ENCODE results near the gene GIPC2.
"Not testable (repeated sequence)": the region's sequence is repeated elsewhere in the genome, so short reads cannot be mapped to it uniquely, and the experiment has no call there.

The GIPC2 gene

DNA sequence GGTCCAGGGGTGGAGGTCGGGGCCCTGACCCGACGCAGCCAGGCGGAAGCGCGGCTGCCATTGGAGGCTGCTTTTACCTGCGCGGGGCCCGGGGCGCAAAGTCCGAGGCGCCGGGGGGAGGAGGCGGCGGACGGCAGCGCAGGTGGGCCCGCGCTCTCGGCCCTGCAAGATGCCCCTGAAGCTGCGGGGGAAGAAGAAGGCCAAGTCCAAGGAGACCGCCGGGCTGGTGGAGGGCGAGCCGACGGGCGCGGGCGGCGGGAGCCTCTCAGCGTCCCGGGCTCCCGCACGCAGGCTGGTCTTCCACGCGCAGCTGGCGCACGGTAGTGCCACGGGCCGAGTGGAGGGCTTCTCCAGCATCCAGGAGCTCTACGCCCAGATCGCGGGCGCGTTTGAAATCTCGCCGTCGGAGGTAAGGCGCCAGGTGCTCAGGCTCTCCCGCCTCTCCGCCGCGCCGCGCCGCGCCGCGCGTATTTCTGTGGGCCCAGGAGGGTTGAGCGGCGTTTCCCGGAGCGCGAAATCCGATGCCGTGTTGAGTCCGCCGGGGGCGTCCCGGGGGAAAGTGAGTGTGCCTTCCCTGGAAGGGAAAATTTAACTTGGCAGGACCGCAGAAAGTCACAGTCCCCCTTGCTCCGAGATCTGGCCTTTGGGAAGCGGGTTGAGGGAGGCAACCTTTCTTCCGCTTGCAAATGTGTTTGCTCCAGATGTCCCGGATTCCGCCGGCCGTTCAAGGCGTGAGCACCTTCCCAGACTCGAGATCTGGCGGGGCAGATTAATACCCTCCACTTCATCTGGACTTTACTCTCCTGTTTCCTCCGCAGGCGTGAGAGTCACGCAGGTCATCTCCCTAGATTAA lies at the start of gene GIPC2:
Gene GIPC2, plus strand, starts transcription at position 41 of the 853 bp plus-strand sequence. Its CDS starts 129 bp downstream, at position 170.
- peaks cover 20% of the 10 kb centered on the region for H3K4me1 Mint-ChIP-seq (ENCODE audit: low read depth)
- H3K36me3 Mint-ChIP-seq (ENCODE audit: low read depth), result no peaks in the 10 kb centered on the region
- H3K27ac Mint-ChIP-seq, result no peak within 1 kb of the TSS
- peaks cover 48% of the 10 kb centered on the region for H3K27me3 Mint-ChIP-seq (ENCODE audit: low read depth)
- no peak for DNase-seq (ENCODE audit: low spot score)
- no peaks in the 10 kb centered on the region for H3K9me3 Mint-ChIP-seq
- H3K4me3 Mint-ChIP-seq, result peak within 1 kb of the TSS; percentile 78

DNA sequence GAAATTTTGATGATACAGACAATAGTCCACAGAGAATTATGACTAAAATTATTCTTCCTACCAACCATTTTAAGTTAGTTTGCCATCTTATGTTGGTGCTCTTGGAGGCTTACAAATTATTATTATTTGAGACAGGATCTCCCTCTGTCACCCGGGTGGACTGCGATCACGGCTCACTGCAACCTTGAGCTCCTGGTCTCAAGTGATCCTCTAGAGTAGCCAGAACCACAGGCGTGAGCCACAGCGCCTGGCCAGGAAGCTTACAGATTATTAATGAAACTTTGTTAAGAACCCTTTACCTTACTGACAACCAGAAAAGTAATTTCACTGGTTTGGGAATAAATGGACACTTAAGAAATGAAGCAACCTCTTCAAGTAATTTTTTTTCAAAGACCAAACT lies 49.0 kb upstream of the GIPC2 start:
- Mint-ChIP-seq H3K27me3 (ENCODE audit: low read depth) (no peaks in the 10 kb centered on the region), H3K36me3 (ENCODE audit: low read depth) (peaks cover 12% of the 10 kb centered on the region), H3K4me3 (no peak overlapping the region), H3K27ac (no peak overlapping the region), H3K9me3 (no peaks in the 10 kb centered on the region), H3K4me1 (ENCODE audit: low read depth) (peaks cover 4% of the 10 kb centered on the region)
- DNase-seq (ENCODE audit: low spot score), result no peak

DNA sequence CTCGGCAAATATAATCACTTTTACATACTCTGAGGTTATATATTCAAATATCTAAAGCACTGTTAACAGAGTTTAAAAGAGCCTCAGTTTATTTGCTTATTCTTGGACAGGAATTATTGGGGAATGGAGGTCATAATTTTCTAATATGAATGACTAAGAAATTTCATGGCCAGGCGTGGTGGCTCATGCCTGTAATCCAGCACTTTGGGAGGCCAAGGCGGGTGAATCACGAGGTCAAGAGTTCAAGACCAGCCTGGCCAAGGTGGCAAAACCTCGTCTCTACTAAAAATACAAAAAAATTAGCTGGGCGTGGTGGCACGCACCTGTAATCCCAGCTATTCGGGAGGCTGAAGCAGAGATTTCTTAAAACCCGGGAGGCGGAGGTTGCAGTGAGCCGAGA lies 45.2 kb upstream of the GIPC2 start:
- H3K27me3 Mint-ChIP-seq (ENCODE audit: low read depth); H3K36me3 Mint-ChIP-seq (ENCODE audit: low read depth); H3K27ac Mint-ChIP-seq; H3K9me3 Mint-ChIP-seq; DNase-seq (ENCODE audit: low spot score); H3K4me3 Mint-ChIP-seq: not testable (repeated sequence)
- H3K4me1 Mint-ChIP-seq (ENCODE audit: low read depth), result peaks cover 24% of the 10 kb centered on the region

DNA sequence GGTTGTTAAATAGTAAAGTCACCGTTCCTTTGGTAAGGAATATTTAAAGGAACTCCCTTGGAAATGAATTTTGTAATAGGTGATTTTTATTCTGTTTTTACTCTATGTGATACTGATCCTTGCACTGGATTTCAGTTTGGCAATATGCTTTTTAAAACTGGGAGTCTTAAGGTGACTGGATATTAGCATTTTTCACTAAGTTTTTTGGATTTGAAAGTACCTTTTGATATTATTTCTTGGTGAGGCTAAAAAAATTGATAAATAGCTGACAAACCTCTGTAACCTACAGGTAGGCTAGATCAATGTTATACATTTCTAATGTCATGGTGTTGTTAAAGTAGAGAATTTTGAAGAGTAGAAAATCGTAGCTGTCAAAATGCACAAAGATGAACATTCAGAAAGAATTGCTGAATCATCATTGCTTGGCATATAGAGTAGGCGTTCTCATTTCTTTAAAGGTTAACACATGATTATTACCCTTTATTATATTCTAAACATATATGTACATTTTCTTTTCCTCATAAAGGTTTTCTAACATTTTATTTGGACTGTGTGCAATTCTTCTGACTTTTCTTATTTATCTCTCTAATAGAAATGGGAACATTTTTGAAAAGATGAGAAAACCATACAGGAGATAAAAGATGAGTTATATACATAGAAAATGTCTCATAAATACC lies 42.6 kb upstream of the GIPC2 start:
- Mint-ChIP-seq H3K27ac (peak overlapping the region; percentile 62), H3K4me1 (ENCODE audit: low read depth) (peaks cover 35% of the 10 kb centered on the region), H3K4me3 (peak overlapping the region; percentile 36), H3K9me3 (no peaks in the 10 kb centered on the region), H3K27me3 (ENCODE audit: low read depth) (peaks cover 3% of the 10 kb centered on the region), H3K36me3 (ENCODE audit: low read depth) (no peaks in the 10 kb centered on the region)
- no peak for DNase-seq (ENCODE audit: low spot score)

- Mint-ChIP-seq H3K27me3 (ENCODE audit: low read depth) (peaks cover 3% of the 10 kb centered on the region), H3K36me3 (ENCODE audit: low read depth) (no peaks in the 10 kb centered on the region), H3K9me3 (no peaks in the 10 kb centered on the region), H3K4me1 (ENCODE audit: low read depth) (peaks cover 38% of the 10 kb centered on the region), H3K4me3 (peak overlapping the region; percentile 92), H3K27ac (peak overlapping the region; percentile 99)
- peak; percentile 50 for DNase-seq (ENCODE audit: low spot score)
Observed at GRCh38 chr1:78003882-78004718, 41.7 kb upstream of the GIPC2 start.

- Mint-ChIP-seq H3K36me3 (ENCODE audit: low read depth) (peaks cover 1% of the 10 kb centered on the region), H3K9me3 (no peaks in the 10 kb centered on the region), H3K27ac (peak within 1 kb of the TSS; percentile 99), H3K27me3 (ENCODE audit: low read depth) (peaks cover 3% of the 10 kb centered on the region), H3K4me1 (ENCODE audit: low read depth) (peaks cover 38% of the 10 kb centered on the region), H3K4me3 (peak within 1 kb of the TSS; percentile 92)
- peak; percentile 74 for DNase-seq (ENCODE audit: low spot score)
Observed at GRCh38 chr1:78004719-78005447, 40.9 kb upstream of the GIPC2 start, which contains the start of gene DNAJB4. Gene DNAJB4, plus strand, starts transcription at chr1:78004939. Its CDS starts 172 bp downstream, at chr1:78005111.

DNA sequence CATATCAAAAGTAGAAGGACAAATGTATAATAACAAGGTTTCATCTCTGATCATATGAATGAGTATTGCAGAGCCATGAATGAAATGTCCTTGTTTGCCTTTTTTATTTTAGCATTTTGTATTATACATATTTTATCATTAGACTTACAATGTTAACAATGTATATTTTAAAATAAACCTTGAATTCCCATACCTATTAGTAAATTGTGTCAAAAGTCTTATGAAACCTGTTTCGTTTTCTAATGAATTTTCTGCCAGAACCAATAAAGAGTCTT lies 40.4 kb upstream of the GIPC2 start:
- no peak for DNase-seq (ENCODE audit: low spot score)
- Mint-ChIP-seq H3K9me3 (no peaks in the 10 kb centered on the region), H3K4me1 (ENCODE audit: low read depth) (peaks cover 40% of the 10 kb centered on the region), H3K27ac (peak overlapping the region; percentile 99), H3K36me3 (ENCODE audit: low read depth) (peaks cover 2% of the 10 kb centered on the region), H3K27me3 (ENCODE audit: low read depth) (peaks cover 3% of the 10 kb centered on the region), H3K4me3 (peak overlapping the region; percentile 92)

- H3K36me3 Mint-ChIP-seq (ENCODE audit: low read depth), result peaks cover 2% of the 10 kb centered on the region
- H3K4me1 Mint-ChIP-seq (ENCODE audit: low read depth), result peaks cover 42% of the 10 kb centered on the region
- peaks cover 3% of the 10 kb centered on the region for H3K27me3 Mint-ChIP-seq (ENCODE audit: low read depth)
- peak overlapping the region; percentile 92 for H3K4me3 Mint-ChIP-seq
- no peak for DNase-seq (ENCODE audit: low spot score)
- peak overlapping the region; percentile 99 for H3K27ac Mint-ChIP-seq
- H3K9me3 Mint-ChIP-seq, result no peaks in the 10 kb centered on the region
Observed at GRCh38 chr1:78005755-78006154, 40.0 kb upstream of the GIPC2 start.

DNA sequence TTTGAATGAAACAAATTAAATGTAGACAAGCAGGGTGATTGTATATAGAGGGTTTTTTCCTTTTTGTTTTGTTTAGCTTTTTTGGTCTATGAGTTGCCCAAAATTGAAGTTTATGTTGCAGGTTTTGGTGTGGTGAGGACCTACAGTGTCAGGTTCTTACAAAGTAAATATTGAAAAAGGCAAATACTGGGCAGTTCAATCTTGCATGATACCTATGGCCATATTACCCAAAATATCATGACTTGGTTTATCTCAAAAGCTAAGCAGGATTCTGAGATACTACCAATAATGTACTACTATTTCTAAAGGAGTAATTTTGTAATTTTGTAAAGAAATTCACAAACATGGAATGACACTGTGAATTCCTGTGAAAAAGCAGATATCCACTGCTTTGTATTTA lies 39.2 kb upstream of the GIPC2 start:
- Mint-ChIP-seq H3K4me1 (ENCODE audit: low read depth) (peaks cover 42% of the 10 kb centered on the region), H3K27ac (no peak overlapping the region), H3K9me3 (no peaks in the 10 kb centered on the region), H3K4me3 (peak overlapping the region; percentile 92), H3K36me3 (ENCODE audit: low read depth) (peaks cover 2% of the 10 kb centered on the region), H3K27me3 (ENCODE audit: low read depth) (peaks cover 3% of the 10 kb centered on the region)
- no peak for DNase-seq (ENCODE audit: low spot score)

DNA sequence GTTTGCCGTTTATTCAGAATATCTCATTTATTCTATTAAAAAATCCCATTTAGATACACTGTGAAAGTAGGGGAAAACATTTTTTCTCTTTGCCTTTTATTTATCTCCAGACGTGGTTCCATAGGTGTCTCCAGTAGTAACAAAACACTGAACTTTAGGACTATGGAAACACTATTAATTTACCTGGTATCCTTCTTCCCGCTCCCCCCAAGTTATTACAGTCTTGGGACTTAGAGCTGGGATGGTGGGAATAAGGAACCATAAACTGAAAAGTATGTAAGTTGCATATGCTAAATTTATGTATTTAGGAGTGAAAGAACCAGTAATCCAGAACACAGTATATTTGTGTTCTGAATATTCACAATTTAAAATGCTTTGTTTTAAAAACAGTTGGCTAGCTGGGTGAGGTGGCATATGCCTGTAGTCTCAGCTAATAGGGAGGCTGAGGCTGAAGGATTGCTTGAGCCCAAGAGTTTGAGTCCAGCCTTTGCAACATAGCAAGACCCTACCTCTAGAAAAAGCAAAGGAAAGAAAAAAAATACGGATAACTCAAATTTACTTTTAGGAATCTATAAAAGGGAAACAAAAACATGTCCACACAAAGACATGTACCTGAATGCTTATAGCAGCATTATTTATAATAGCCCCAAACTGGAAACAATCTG lies 38.0 kb upstream of the GIPC2 start:
- no peak overlapping the region for H3K27ac Mint-ChIP-seq
- peaks cover 3% of the 10 kb centered on the region for H3K27me3 Mint-ChIP-seq (ENCODE audit: low read depth)
- peaks cover 38% of the 10 kb centered on the region for H3K4me1 Mint-ChIP-seq (ENCODE audit: low read depth)
- no peak for DNase-seq (ENCODE audit: low spot score)
- H3K9me3 Mint-ChIP-seq, result no peaks in the 10 kb centered on the region
- H3K4me3 Mint-ChIP-seq, result peak overlapping the region; percentile 24
- peaks cover 2% of the 10 kb centered on the region for H3K36me3 Mint-ChIP-seq (ENCODE audit: low read depth)

DNA sequence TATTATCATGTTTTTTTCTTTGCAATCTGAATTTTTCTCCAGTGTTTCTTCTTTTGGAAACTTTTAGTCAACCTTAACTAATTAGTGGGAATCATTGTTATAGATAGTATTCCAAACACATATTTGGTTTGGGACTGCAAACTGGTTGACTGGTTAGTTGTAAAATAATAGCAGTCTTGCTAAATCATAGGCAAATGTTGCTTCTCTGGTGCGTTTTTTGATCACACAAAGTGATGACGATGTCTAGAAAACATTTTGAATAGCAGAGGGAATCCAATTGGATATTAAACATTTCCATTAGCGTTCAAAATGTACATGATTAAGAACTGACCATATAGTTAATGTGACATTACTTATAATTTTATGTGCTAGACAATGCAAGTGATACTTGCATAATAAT lies 36.5 kb upstream of the GIPC2 start:
- no peaks in the 10 kb centered on the region for H3K9me3 Mint-ChIP-seq
- no peak overlapping the region for H3K27ac Mint-ChIP-seq
- H3K4me1 Mint-ChIP-seq (ENCODE audit: low read depth), result peaks cover 27% of the 10 kb centered on the region
- H3K4me3 Mint-ChIP-seq, result no peak overlapping the region
- H3K36me3 Mint-ChIP-seq (ENCODE audit: low read depth), result peaks cover 8% of the 10 kb centered on the region
- H3K27me3 Mint-ChIP-seq (ENCODE audit: low read depth), result peaks cover 3% of the 10 kb centered on the region
- DNase-seq (ENCODE audit: low spot score), result no peak

- no peak for DNase-seq (ENCODE audit: low spot score)
- Mint-ChIP-seq H3K36me3 (ENCODE audit: low read depth) (peaks cover 8% of the 10 kb centered on the region), H3K4me3 (no peak overlapping the region), H3K27me3 (ENCODE audit: low read depth) (no peaks in the 10 kb centered on the region), H3K4me1 (ENCODE audit: low read depth) (peaks cover 23% of the 10 kb centered on the region), H3K27ac (no peak overlapping the region), H3K9me3 (no peaks in the 10 kb centered on the region)
Observed at GRCh38 chr1:78009836-78010235, 35.9 kb upstream of the GIPC2 start.

DNA sequence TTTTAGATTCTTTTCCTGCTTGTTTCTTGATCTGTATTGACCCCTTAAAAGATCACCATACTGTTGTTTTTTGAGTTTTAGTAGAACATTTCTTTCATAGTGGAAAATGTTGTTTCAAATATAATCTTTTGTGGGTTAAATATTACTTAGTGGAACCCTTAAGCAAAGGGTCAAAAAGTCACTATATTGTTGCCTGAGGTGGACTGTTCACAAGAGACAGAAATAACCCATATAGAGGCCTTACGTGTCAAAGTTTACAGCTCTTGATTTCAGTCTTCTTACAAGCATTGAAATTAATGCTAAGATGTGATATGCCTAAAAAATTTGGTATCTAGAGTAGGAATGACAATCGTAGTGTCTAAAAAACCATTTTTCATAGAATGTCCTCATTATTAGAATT lies 34.7 kb upstream of the GIPC2 start:
- no peaks in the 10 kb centered on the region for H3K27me3 Mint-ChIP-seq (ENCODE audit: low read depth)
- H3K9me3 Mint-ChIP-seq, result no peaks in the 10 kb centered on the region
- H3K4me1 Mint-ChIP-seq (ENCODE audit: low read depth), result peaks cover 20% of the 10 kb centered on the region
- H3K27ac Mint-ChIP-seq, result no peak overlapping the region
- no peak for DNase-seq (ENCODE audit: low spot score)
- H3K4me3 Mint-ChIP-seq, result no peak overlapping the region
- H3K36me3 Mint-ChIP-seq (ENCODE audit: low read depth), result peaks cover 11% of the 10 kb centered on the region
